ENCODE results near the gene CHPF. TPM values are rescaled to one million over a fixed set of nuclear protein-coding genes. Genes with fewer than 3 reads are reported as not detected.

Gene CHPF
- total RNA-seq, 1 donor from 2014 or later: 151 TPM

GRCh38 chr2:219578811-219579613 is 35.4 kb upstream of the CHPF start:
- no peak for DNase-seq (ENCODE audit: low read depth)
- Histone ChIP-seq H3K27ac (ENCODE audit: low read depth, low read length) (no peak overlapping the region), H3K4me1 (ENCODE audit: insufficient read depth, low read length) (peaks cover 7% of the 10 kb centered on the region), H3K9me3 (ENCODE audit: insufficient read depth, low read depth, low read length) (no peaks in the 10 kb centered on the region), H3K36me3 (ENCODE audit: insufficient read depth, low read length) (no peaks in the 10 kb centered on the region), H3K79me2 (ENCODE audit: insufficient read depth, low read length) (no peaks in the 10 kb centered on the region), H3K9ac (ENCODE audit: low read length) (no peak overlapping the region), H4K20me1 (ENCODE audit: insufficient read depth, low read length) (no peaks in the 10 kb centered on the region), H2AFZ (ENCODE audit: low read depth, low read length) (no peak overlapping the region), H3K4me2 (ENCODE audit: low read length) (no peak overlapping the region), H3K27me3 (ENCODE audit: insufficient read depth, low read length) (peaks cover 11% of the 10 kb centered on the region), H3K4me3 (ENCODE audit: insufficient read depth, low read depth, low read length) (no peak overlapping the region)
- H3K27me3 Mint-ChIP-seq (ENCODE audit: low read depth, unreplicated experiment): no peaks in the 10 kb centered on the region
- TF ChIP-seq CTCF (IDR thresholded peaks at IDR 0.05; ENCODE audit: insufficient read depth, low read depth, low read length) (no peak), EZH2 (IDR thresholded peaks at IDR 0.05; ENCODE audit: insufficient read depth, low read length) (no peak)
- H3K4me3 Mint-ChIP-seq (ENCODE audit: unreplicated experiment): no peak overlapping the region
- peaks cover 13% of the 10 kb centered on the region for H3K4me1 Mint-ChIP-seq (ENCODE audit: low read depth, unreplicated experiment)
- H3K9me3 Mint-ChIP-seq (ENCODE audit: unreplicated experiment): no peaks in the 10 kb centered on the region
- H3K27ac Mint-ChIP-seq (ENCODE audit: unreplicated experiment): no peak overlapping the region
- no peaks in the 10 kb centered on the region for H3K36me3 Mint-ChIP-seq (ENCODE audit: low read depth, unreplicated experiment)
- no peak for FAIRE-seq

GRCh38 chr2:219576505-219577388 is 33.1 kb upstream of the CHPF start:
- H2AFZ ChIP-seq (ENCODE audit: low read depth, low read length): peak overlapping the region; percentile 64
- H3K4me1 ChIP-seq (ENCODE audit: insufficient read depth, low read length): peaks cover 12% of the 10 kb centered on the region
- no peak for FAIRE-seq
- peaks cover 11% of the 10 kb centered on the region for H3K27me3 ChIP-seq (ENCODE audit: insufficient read depth, low read length)
- no peaks in the 10 kb centered on the region for H3K9me3 ChIP-seq (ENCODE audit: insufficient read depth, low read depth, low read length)
- no peak overlapping the region for H3K27ac ChIP-seq (ENCODE audit: low read depth, low read length)
- Mint-ChIP-seq H3K27ac (ENCODE audit: unreplicated experiment) (peak overlapping the region; percentile 34), H3K36me3 (ENCODE audit: low read depth, unreplicated experiment) (no peaks in the 10 kb centered on the region), H3K9me3 (ENCODE audit: unreplicated experiment) (no peaks in the 10 kb centered on the region), H3K27me3 (ENCODE audit: low read depth, unreplicated experiment) (no peaks in the 10 kb centered on the region), H3K4me1 (ENCODE audit: low read depth, unreplicated experiment) (peaks cover 16% of the 10 kb centered on the region), H3K4me3 (ENCODE audit: unreplicated experiment) (no peak overlapping the region)
- no peaks in the 10 kb centered on the region for H3K36me3 ChIP-seq (ENCODE audit: insufficient read depth, low read length)
- peak; percentile 6 for DNase-seq (ENCODE audit: low read depth)
- TF ChIP-seq EZH2 (IDR thresholded peaks at IDR 0.05; ENCODE audit: insufficient read depth, low read length): no peak
- TF ChIP-seq CTCF (IDR thresholded peaks at IDR 0.05; ENCODE audit: insufficient read depth, low read depth, low read length): no peak
- H3K4me3 ChIP-seq (ENCODE audit: insufficient read depth, low read depth, low read length): no peak overlapping the region
- H4K20me1 ChIP-seq (ENCODE audit: insufficient read depth, low read length): no peaks in the 10 kb centered on the region
- H3K4me2 ChIP-seq (ENCODE audit: low read length): peak overlapping the region; percentile 63
- no peak overlapping the region for H3K9ac ChIP-seq (ENCODE audit: low read length)
- no peaks in the 10 kb centered on the region for H3K79me2 ChIP-seq (ENCODE audit: insufficient read depth, low read length)

Data from astrocyte (in vitro differentiated cells and primary cell).